GM19455 (cell line): ENCODE data around the gene MT1E.
A peak's percentile ranks its signal among the peaks of the same experiment; 100 is the strongest.

ENCODE experiments used
- ATAC-seq: cut with Tn5 transposase; IDR thresholded peaks from one replicate; pipeline ENCODE4 v1.9.1; 2021; ENCODE audit not compliant: unreplicated experiment

The MT1E gene

DNA sequence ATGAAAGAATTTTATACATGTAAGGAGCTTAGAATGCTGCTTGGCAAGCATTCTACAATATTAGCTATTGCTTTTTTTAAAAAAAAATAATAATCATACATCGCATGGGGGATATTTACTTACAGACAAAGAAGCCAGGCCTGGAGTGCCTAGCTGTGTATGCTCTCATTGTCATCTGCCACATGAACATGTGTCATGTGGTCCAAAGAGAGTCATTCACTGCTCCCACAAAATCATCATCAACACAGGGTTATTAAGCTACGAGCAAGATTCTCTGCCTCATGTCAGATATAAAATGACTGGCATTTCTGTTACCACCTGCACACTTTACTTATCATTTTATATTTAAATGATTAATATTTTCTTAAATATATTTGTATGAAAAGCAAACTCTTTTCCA lies 1.9 kb upstream of the MT1E start:
- ATAC-seq = no peak

GRCh38 chr16:56625943-56626654 lies 518 bp downstream of the MT1E start:
- ATAC-seq = no peak

DNA sequence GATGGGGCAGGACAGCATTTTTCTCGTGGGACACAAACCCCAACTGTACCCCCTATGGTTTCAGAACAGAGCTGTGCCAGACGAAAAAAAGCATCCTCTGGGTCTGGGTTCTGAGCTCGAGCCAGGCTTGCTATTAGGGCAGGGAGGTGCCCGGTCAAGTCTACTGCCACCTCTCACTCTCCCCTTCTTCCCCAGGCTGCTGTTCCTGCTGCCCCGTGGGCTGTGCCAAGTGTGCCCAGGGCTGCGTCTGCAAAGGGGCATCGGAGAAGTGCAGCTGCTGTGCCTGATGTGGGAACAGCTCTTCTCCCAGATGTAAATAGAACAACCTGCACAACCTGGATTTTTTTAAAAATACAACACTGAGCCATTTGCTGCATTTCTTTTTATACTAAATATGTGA lies 1.1 kb downstream of the MT1E start:
- no peak for ATAC-seq

DNA sequence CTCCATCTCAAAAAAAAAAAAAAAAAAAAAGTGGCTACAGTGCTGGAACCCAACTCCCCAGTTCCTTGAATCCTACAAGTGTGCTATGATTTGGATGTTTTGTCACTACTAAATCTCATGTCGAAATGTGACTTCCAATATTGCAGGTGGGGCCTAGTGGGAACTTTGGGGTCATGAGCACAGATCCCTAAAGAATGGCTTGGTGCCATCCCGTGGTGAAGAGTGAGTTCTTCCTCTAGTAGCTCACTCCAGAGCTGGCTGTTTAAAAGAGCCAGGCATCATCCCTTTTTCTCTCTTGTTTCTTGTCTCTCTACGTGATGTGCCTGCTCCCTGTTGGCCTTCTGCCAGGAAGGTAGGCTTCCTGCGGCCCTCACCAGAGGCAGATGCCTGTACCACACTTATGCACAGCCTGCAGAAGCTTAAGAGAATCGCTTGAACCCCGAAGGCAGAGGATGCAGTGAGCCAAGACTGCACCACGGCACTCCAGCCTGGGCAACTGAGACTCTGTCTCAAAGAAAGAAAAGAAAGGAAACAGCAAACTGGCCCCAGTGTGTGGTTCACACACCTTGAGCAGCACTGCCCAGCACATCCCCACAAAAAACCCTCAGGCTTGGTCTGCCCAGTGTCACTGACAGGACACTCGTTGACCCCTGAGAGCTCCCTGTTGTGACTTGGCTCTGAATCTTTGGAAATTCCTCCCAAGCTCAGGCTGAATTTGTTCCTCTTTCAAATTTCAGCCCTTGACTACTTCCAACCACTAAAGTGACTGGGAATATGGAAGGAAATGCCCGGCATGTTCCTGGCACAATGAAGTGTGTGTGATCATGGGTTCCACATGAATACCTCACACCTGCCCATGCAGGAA lies 3.1 kb downstream of the MT1E start:
- no peak for ATAC-seq

DNA sequence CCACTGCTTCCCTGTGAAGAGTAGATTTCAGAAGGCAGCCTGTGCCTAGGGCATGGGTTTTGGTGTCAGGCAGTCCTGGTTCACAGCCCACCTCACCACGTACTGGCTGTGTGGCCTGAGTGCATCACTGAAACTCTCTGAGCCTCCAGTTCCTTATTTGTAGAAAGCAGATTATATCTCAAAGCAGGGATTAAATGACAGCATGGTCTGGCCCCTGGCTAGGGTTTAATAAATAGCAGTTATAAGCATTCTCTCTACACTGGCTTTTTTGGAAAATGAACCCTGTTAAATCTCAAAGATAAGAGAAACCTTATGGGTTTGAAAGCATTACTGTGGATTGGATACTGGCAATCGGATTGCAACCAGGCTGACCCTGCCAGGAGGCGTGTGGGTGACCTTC lies 4.0 kb downstream of the MT1E start:
- ATAC-seq = no peak

- ATAC-seq = peak; percentile 58
Observed at GRCh38 chr16:56630134-56630533, 4.6 kb downstream of the MT1E start.

GRCh38 chr16:56631197-56631596 lies 5.6 kb downstream of the MT1E start:
- no peak for ATAC-seq

- ATAC-seq = no peak
Observed at GRCh38 chr16:56631832-56632155, 6.2 kb downstream of the MT1E start.

GRCh38 chr16:56632156-56632847 lies 6.7 kb downstream of the MT1E start, which contains the start of gene MT1M:
MT1M (plus strand) TSS chr16:56632659; CDS start chr16:56632732, 73 bp downstream.
- no peak for ATAC-seq

DNA sequence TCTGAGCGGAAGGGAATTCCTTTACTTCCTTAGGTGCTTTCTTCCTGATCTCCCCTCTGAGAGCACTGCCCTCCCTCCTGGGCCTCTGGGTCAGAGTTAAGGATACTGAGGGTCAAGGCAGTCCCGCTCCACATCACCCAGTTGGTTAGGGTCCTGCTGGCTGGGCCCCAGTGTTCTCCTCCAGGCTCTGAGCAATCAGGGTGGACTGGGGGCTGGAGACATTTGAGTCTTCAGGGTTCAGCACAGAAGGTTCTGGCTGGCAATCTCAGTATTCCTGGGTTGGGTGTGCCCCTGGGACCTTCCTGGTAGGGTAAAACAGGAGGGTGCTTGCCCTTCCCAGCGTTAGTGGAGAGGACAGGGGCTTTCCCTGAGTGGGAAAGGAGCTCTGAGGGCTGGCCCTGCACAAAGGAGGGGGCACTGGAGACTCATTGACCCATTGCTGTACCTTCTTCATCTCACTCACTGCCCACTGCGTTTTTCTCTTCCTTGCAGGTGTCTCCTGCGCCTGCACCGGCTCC lies 7.3 kb downstream of the MT1E start:
- ATAC-seq = no peak

- ATAC-seq = no peak
Observed at GRCh38 chr16:56633535-56633934, 8.0 kb downstream of the MT1E start.

DNA sequence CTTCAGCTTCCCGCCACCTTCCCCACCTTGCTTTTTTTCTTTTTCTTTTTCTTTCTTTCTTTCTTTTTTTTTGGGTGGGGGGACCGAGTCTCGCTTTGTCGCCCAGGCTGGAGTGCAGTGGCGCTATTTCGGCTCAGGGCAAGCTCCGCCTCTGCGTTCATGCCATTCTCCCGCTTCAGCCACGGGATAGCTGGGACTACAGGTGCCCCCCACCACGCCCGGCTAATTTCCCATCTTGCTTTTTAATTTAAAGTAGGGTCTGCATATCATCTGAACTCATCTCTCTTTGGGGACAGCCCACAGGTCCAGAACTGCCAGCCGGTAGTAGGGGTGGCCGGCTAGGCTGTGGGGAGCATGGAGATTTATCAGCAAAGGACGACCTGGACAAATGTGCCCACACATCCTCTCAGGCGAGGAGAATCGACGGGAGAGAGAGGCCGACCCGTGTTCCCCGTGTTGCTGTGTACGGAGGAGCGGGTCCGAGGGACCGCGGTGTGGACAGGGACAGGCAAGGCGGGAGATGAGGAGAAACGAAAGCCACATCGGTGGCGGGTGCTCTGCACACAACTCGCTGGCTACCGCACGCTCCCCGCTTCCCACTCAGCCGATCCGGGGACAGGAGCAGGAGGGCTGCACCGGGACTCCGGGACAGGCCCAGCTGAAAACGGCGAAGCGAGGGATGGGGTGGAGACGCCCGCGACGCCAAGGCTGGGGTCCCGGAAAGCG lies 9.3 kb downstream of the MT1E start:
- ATAC-seq = no peak

DNA sequence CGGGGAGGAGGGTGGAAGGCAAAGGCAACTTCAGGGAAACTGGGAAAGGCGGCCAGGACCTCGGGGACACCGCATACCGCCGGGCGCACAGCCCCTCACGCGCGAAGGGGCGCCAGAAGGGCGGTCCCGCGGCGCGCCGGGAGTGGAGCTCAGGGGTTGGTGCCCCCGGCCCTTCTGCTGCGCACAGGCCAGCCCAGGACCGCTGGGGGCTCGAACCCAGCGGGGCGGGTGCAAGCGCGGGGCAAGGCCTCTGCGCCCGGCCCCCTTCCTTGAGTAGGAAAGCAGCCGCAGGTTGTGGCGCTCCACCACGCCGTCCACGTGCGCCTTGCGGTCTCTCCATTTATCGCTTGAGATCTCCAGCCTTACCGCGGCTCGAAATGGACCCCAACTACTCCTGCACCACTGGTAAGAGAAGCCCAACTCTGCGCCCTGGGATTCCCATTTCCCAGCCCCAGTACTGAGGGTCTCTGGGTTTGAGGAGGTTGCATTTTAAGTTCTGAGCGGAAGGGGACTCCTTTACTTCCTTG lies 9.9 kb downstream of the MT1E start:
- no peak for ATAC-seq

DNA sequence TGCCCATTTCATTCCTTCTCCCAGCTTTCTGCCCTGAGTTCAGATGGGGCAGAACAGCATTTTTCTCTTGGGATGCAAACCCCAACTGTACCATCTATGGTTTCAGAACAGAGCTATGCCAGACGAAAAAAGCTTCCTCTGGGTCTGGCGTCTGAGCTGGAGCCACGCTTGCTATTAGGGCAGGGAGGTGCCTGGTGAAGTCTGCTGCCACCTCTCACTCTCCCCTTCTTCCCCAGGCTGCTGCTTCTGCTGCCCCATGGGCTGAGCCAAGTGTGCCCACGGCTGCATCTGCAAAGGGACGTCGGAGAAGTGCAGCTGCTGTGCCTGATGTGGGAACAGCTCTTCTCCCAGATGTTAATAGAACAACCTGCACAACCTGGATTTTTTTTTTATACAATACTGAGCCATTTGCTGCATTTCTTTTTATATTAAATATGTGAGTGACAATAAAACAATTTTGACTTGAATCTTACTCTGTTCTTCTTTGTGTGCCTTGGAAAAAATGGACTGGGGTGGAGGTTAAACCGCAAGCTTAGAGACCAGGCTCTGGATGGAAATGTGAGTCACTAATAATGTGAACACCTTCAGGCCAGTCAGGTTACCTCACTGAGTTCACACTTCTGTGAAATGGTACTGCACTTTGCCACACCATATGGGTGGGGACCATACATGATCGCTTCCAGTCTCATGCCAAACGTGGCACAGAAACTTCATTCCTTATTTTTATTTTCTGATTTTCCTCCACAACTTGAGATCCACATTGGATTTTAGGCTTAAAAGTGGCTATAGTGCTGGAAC lies 11.2 kb downstream of the MT1E start:
- no peak for ATAC-seq

GRCh38 chr16:56637814-56638750 lies 12.5 kb downstream of the MT1E start, which contains the start of gene MT1A:
MT1A (plus strand) TSS chr16:56638666; CDS start chr16:56638739, 73 bp downstream.
- no peak for ATAC-seq

DNA sequence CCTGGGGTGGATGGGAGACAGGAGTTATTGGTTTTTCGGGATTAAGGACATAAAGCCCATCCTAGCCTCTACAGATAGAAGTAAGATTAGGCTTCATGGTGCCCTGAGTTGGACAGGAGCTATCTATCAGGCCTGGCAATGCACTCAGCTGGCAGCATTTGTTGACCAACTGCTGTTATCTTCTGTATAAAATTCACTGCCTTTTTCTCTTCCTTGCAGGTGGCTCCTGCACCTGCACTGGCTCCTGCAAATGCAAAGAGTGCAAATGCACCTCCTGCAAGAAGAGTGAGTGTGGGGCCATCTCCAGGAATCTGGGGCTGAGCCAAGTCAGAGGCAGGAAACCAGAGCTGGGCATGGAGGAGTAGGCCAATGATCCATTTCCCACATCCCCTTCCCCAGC lies 13.5 kb downstream of the MT1E start:
- ATAC-seq = no peak

DNA sequence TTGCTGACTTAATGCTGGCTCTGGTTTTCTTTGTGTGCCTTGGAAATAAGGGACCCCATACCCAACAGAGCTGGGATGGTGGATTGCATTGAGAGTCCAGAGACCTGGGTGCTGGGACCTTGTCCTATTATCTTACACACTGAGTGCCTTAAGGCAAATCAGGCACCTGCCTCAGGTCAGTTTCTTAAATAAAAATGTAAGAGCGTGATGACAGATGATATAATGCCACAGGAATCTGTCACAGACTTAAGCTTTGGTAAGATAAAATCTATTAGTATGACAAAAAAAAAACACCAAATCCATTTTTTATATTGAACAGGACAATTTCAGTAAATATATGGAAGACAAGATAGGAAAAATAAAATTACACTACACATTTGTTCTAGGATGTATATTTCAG lies 14.5 kb downstream of the MT1E start:
- ATAC-seq = no peak

DNA sequence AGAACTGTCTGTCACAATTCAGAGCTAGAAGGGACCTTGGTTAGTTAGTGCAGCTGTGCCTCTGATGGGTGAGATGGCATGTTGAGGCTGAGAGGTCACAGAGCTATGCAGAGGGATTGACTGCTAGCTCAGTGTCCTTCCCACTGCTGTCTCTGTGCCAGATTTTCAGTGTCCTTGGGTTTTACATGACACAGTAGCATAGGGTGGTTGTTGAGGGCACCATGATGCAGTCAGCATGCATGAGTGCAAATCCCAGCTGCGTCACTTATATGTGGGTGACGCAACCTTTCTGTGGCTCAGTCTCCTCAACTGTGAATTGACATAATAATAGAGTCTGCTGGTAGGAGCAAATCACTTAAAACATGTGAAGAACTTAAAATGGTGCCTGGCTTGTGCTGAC lies 15.6 kb downstream of the MT1E start:
- no peak for ATAC-seq
